ENCODE data around the gene NPS.

DNA sequence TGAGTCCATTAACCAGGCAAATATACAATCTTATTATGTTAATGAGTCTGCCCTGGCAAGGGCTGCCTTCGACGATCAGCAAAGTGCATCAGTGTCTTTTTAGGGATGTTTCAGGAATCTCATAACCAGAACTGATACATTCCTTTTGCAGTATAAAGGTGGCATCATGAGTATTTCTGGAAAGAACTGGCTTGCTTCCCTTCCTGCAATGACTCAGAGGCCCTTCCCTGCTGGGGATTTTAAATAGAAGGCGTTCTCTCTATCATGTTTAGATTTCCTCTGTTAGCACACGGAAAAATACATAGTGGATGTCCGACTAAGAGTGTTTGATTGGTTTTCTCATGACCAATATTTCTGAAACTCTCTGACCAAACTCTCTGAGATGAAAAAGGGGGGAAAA lies 1.8 kb downstream of the NPS start:
- TF ChIP-seq, protein P1, sequence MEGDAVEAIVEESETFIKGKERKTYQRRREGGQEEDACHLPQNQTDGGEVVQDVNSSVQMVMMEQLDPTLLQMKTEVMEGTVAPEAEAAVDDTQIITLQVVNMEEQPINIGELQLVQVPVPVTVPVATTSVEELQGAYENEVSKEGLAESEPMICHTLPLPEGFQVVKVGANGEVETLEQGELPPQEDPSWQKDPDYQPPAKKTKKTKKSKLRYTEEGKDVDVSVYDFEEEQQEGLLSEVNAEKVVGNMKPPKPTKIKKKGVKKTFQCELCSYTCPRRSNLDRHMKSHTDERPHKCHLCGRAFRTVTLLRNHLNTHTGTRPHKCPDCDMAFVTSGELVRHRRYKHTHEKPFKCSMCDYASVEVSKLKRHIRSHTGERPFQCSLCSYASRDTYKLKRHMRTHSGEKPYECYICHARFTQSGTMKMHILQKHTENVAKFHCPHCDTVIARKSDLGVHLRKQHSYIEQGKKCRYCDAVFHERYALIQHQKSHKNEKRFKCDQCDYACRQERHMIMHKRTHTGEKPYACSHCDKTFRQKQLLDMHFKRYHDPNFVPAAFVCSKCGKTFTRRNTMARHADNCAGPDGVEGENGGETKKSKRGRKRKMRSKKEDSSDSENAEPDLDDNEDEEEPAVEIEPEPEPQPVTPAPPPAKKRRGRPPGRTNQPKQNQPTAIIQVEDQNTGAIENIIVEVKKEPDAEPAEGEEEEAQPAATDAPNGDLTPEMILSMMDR (IDR thresholded peaks at IDR 0.05) = no peak
- TF ChIP-seq POLR2A (IDR thresholded peaks at IDR 0.05) = no peak

Data from testis (tissue), 2 donors.